Stimulated activated CD4-positive, alpha-beta T cell treated with anti-CD3 and anti-CD28 coated beads, TNF-alpha, amount 100 ng/mL, for 24 hours (primary cell): ENCODE measurements around the gene KDM2B.
"Not testable (repeated sequence)": the region's sequence is repeated elsewhere in the genome, so short reads cannot be mapped to it uniquely, and the experiment has no call there.

ENCODE experiments used
- DNase-seq, 3 experiments: peaks; one replicate each; pipeline ENCODE4 v3.0.0-alpha.2; 2020; ENCODE audit warnings: low read depth in 3 of 3

KDM2B gene

GRCh38 chr12:121584885-121585284 lies 4.1 kb upstream of the KDM2B start:
- not testable (repeated sequence) for DNase-seq

GRCh38 chr12:121583334-121583661 lies 2.5 kb upstream of the KDM2B start:
- DNase-seq = not testable (repeated sequence)

GRCh38 chr12:121582583-121583333 lies 1.9 kb upstream of the KDM2B start:
- DNase-seq = no peak

- DNase-seq = no peak
Measured at GRCh38 chr12:121581686-121582429, 1.0 kb upstream of the KDM2B start.

GRCh38 chr12:121579981-121580868 lies 598 bp downstream of the KDM2B start:
- DNase-seq = peak in 2 of 3 experiments; percentile 36 to 68

- no peak for DNase-seq
Measured at GRCh38 chr12:121579190-121579791, 1.5 kb downstream of the KDM2B start.

- DNase-seq = no peak
Measured at GRCh38 chr12:121578230-121579189, 2.3 kb downstream of the KDM2B start.

GRCh38 chr12:121577443-121578180 lies 3.2 kb downstream of the KDM2B start:
- DNase-seq = no peak

GRCh38 chr12:121576851-121577391 lies 3.9 kb downstream of the KDM2B start:
- DNase-seq = no peak

GRCh38 chr12:121575952-121576625 lies 4.7 kb downstream of the KDM2B start:
- no peak for DNase-seq

- DNase-seq = no peak
Measured at GRCh38 chr12:121575051-121575450, 5.8 kb downstream of the KDM2B start.

- DNase-seq = no peak
Measured at GRCh38 chr12:121574025-121574424, 6.8 kb downstream of the KDM2B start.

GRCh38 chr12:121571920-121572319 lies 8.9 kb downstream of the KDM2B start:
- DNase-seq = no peak

- no peak for DNase-seq
Measured at GRCh38 chr12:121570467-121571283, 10.1 kb downstream of the KDM2B start.

- no peak for DNase-seq
Measured at GRCh38 chr12:121568971-121569751, 11.7 kb downstream of the KDM2B start.

- DNase-seq = no peak
Measured at GRCh38 chr12:121568518-121568917, 12.3 kb downstream of the KDM2B start.

GRCh38 chr12:121565076-121565475 lies 15.7 kb downstream of the KDM2B start:
- no peak for DNase-seq
